Natural killer cell (primary cell): ENCODE results near the gene SPNS2. TPM values are rescaled to one million over a fixed set of nuclear protein-coding genes. Genes with fewer than 3 reads are reported as not detected.

ENCODE experiments used
- ATAC-seq, 3 donors: fragments of 150-1000 bp in 2 of 3; fragments of 200-7000 bp in 1 of 3; cut with Tn5 transposase; 1 replicate in 1 of 3; 2 replicates in 2 of 3; pipeline ENCODE4 v1.10.0; 2021; ENCODE audit warnings: mild to moderate bottlenecking in 2 of 3, moderate library complexity in 2 of 3
- DNase-seq, 2 donors: peaks; one replicate each; pipeline versions ENCODE4 v3.0.0 to v3.0.0-alpha.2; 2013 to 2021; ENCODE audit warnings: mixed read lengths in 1 of 2
- H3K27ac ChIP-seq: one replicate; pipeline ENCODE4 v1.5.1; 2013; ENCODE audit warnings: mild to moderate bottlenecking, low read length
- H3K27me3 ChIP-seq: one replicate; pipeline ENCODE4 v1.6.1; 2013; ENCODE audit warnings: low read length; ENCODE audit not compliant: control insufficient read depth, insufficient read depth
- H3K36me3 ChIP-seq: one replicate; pipeline ENCODE4 v1.6.1; 2013; ENCODE audit warnings: low read length; ENCODE audit not compliant: control insufficient read depth, insufficient read depth
- H3K4me1 ChIP-seq: one replicate; pipeline ENCODE4 v1.6.1; 2013; ENCODE audit warnings: low read length; ENCODE audit not compliant: control insufficient read depth, insufficient read depth
- H3K4me3 ChIP-seq: one replicate; pipeline ENCODE4 v1.5.1; 2013; ENCODE audit warnings: low read length
- H3K9me3 ChIP-seq: one replicate; pipeline ENCODE4 v1.6.1; 2013; ENCODE audit warnings: low read length; ENCODE audit not compliant: control insufficient read depth, insufficient read depth
- H3K27ac Mint-ChIP-seq, 2 donors: one replicate each; pipeline ENCODE4 v1.8.0; 2022; ENCODE audit warnings: mild to moderate bottlenecking in 2 of 2, mixed read lengths in 2 of 2, moderate library complexity in 1 of 2
- H3K27me3 Mint-ChIP-seq, 2 donors: one replicate each; pipeline ENCODE4 v1.8.0; 2022; ENCODE audit warnings: low read depth in 2 of 2, mixed read lengths in 2 of 2
- H3K36me3 Mint-ChIP-seq: one replicate; pipeline ENCODE4 v1.8.0; 2022; ENCODE audit warnings: mixed read lengths
- H3K4me1 Mint-ChIP-seq, 2 donors: one replicate each; pipeline ENCODE4 v1.8.0; 2022; ENCODE audit warnings: mixed read lengths in 2 of 2
- H3K4me3 Mint-ChIP-seq: one replicate; pipeline ENCODE4 v1.8.0; 2022; ENCODE audit warnings: mild to moderate bottlenecking, moderate library complexity, mixed read lengths
- H3K9me3 Mint-ChIP-seq, 2 donors: one replicate each; pipeline ENCODE4 v1.8.0; 2022; ENCODE audit warnings: mixed read lengths in 2 of 2
- WGBS: methylation state at CpG from one replicate; pipeline ENCODE4 v1.1.7; 2013; ENCODE audit warnings: missing lambda C conversion rate; ENCODE audit not compliant: insufficient coverage; 5-methylcytosine and 5-hydroxymethylcytosine counted together
- intact Hi-C: fragments of 100-400 bp; cut with micrococcal nuclease; formaldehyde crosslinking; loops from one replicate; pipeline ENCODE4 v1.14.2; 2022
- total RNA-seq, 4 donors: library from RNA; stranded (reverse); fragments of 120-200 nt in 1 of 4; gene quantifications; one replicate each; pipeline versions ENCODE4 v1.2.3 to v1.2.4, GENCODE V29; 2013 to 2022
- TF ChIP-seq, protein P1 (sequence below): fragments of 200-600 bp; IDR thresholded peaks from one replicate; pipeline ENCODE4 v1.8.0; 2022; ENCODE audit warnings: antibody characterized with exemption

The SPNS2 gene
- total RNA-seq, 3 donors from 2014 or later (not counting 1 experiment from before 2014, with no cell fraction given), result 0.28 to 0.93 (median 0.43) TPM

DNA sequence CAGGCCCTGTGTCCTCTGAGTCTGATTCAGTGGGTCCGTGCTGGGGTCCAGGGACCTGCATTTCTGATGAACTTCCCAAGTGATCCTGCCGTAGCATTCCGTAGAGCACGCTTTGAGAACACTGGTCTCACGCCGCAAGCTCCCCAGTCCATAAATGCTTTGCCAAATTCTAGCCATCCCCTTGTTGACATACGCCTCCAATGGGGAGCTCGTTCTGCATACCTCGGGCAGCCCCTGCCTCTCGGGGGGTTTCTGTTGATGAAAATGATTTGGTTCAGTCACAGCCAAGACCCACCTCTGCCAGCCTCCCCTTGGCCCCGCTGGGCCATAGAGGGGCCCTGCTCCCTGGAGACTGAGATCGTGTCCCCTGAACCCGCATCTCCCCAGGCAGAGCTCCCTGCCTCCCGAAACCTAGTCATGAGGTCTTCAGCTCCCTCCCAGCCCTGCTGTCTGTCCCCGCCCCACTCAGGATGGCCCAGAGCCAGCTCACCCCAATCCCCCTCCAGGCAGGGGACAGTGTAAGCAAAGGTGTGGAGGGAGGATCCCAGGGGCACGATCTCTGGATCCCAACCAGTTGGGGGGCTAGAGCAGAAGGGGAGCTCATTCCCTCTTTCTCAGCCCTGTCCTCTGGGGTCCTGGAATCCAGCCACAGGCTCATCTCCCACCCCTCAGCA lies 16.2 kb upstream of the SPNS2 start:
- DNase-seq, result no peak
- intact Hi-C loops, result no loop called here
- H3K36me3 Mint-ChIP-seq, result no peaks in the 10 kb centered on the region

DNA sequence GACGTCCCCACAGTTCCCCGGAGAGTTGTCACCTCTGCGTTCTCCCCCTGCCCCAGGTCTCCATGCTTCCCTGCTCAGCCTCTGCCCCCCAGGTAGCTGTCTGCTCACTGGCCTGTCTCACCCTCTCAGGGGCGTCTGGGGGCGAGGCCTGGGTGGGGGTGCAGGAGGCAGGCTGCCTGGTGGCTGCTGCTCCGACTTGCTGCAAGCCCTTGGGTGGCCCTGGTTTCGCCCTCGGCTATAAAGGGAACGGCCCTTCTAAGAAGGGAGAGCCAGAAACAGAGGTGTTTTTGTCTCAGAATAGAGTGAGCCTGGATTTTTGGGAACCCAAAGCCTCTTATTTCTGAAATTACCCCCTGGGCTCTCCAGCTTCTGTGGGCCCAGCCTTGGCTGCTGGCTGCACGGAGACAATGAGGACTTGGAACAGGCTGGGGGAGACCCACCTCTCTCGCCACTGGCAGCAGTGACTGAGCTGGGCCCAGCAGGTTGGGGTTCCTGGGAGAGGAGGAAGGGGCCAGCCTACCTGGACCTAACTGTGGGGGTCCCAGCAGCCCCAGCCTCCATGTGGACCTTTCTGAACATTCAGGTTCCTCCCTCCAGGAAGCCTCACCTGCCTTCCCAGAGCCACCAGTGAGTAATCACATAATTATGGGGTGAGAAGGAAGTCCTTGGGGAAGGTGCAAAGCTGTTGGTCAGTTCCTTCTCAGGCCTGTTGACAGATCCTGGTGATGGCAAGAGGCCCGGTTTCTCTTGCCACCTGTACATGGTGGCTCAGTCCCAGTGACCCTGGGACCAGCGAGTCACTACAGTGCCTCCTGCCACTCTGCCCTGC lies 15.5 kb upstream of the SPNS2 start:
- H3K9me3 ChIP-seq, result no peaks in the 10 kb centered on the region
- no peaks in the 10 kb centered on the region for H3K9me3 Mint-ChIP-seq
- intact Hi-C loops, result no loop called here
- WGBS, result 87% methylated on average over 13 of the region's 13 CpGs
- no peaks in the 10 kb centered on the region for H3K36me3 Mint-ChIP-seq
- DNase-seq (no peak), ATAC-seq (no peak)
- H3K27ac ChIP-seq, result no peak overlapping the region
- H3K4me1 Mint-ChIP-seq, result peaks cover 38 to 62% of the 10 kb centered on the region in 2 donors
- peak overlapping the region; percentile 31 for H3K4me3 Mint-ChIP-seq
- H3K27ac Mint-ChIP-seq, result peak overlapping the region in 1 of 2 donors; percentile 49
- peaks cover 63% of the 10 kb centered on the region for H3K4me1 ChIP-seq
- TF ChIP-seq, protein P1, sequence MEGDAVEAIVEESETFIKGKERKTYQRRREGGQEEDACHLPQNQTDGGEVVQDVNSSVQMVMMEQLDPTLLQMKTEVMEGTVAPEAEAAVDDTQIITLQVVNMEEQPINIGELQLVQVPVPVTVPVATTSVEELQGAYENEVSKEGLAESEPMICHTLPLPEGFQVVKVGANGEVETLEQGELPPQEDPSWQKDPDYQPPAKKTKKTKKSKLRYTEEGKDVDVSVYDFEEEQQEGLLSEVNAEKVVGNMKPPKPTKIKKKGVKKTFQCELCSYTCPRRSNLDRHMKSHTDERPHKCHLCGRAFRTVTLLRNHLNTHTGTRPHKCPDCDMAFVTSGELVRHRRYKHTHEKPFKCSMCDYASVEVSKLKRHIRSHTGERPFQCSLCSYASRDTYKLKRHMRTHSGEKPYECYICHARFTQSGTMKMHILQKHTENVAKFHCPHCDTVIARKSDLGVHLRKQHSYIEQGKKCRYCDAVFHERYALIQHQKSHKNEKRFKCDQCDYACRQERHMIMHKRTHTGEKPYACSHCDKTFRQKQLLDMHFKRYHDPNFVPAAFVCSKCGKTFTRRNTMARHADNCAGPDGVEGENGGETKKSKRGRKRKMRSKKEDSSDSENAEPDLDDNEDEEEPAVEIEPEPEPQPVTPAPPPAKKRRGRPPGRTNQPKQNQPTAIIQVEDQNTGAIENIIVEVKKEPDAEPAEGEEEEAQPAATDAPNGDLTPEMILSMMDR, result no peak
- no peak overlapping the region for H3K4me3 ChIP-seq
- no peaks in the 10 kb centered on the region for H3K27me3 Mint-ChIP-seq
- peaks cover 4% of the 10 kb centered on the region for H3K36me3 ChIP-seq
- H3K27me3 ChIP-seq, result no peaks in the 10 kb centered on the region

More for the DNA sequence above, 16.2 kb upstream of the SPNS2 start:
- H3K4me3 ChIP-seq, result no peak overlapping the region
- WGBS, result 94% methylated on average over 15 of the region's 16 CpGs
- peaks cover 63% of the 10 kb centered on the region for H3K4me1 ChIP-seq
- no peak for ATAC-seq
- Mint-ChIP-seq H3K9me3 (no peaks in the 10 kb centered on the region), H3K27ac (peak overlapping the region in 1 of 2 donors; percentile 49), H3K4me3 (no peak overlapping the region), H3K27me3 (no peaks in the 10 kb centered on the region), H3K4me1 (peaks cover 38 to 62% of the 10 kb centered on the region in 2 donors)
- TF ChIP-seq, protein P1, result no peak
- no peaks in the 10 kb centered on the region for H3K9me3 ChIP-seq
- no peak overlapping the region for H3K27ac ChIP-seq
- H3K27me3 ChIP-seq, result no peaks in the 10 kb centered on the region
- peaks cover 4% of the 10 kb centered on the region for H3K36me3 ChIP-seq

DNA sequence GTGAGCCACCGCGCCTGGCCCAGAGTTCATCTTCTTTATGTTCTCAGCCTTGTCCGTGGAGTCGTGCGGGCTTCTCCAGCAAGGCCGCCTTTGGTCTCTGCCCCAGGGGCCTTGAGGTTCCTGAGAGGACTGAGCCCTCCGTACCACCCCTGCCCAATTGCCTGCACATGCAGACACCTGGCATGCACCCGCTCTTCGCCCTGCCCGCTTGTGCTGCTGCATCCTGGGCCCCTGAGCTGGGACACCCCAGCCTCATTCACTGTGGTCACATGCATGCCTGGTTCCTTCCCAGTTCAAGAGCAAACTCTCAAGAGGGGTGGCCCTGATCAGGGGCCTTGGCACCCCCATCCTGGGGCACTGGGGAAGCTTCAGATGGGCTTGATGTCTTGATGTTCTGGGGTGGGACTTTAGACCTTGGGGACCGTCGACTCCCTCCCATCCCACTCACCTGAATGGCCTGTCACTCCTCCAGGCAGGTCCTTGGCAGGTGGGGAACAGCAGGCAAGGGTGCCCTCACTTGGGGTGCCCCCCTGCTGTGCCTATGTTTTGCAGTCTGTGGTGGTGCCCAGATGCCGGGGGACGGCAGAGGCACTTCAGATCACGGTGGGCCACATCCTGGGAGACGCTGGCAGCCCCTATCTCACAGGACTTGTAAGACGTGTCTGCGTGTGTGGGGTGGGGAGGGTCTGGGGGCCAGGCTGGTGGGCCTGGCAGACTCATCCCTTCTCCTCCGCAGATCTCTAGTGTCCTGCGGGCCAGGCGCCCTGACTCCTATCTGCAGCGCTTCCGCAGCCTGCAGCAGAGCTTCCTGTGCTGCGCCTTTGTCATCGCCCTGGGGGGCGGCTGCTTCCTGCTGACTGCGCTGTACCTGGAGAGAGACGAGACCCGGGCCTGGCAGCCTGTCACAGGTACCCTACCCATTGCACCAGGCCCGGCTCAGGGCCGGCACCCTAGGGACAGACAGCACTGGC lies 12.7 kb upstream of the SPNS2 start:
- no peaks in the 10 kb centered on the region for H3K27me3 ChIP-seq
- DNase-seq (peak in 1 of 2 donors; percentile 72), ATAC-seq (peak; percentile 74 to 92 (median 90))
- intact Hi-C loops, result no loop called here
- peak overlapping the region; percentile 19 for H3K27ac ChIP-seq
- Mint-ChIP-seq H3K27ac (peak overlapping the region; percentile 70 to 79), H3K4me1 (peaks cover 35 to 51% of the 10 kb centered on the region in 2 donors), H3K9me3 (no peaks in the 10 kb centered on the region), H3K36me3 (no peaks in the 10 kb centered on the region), H3K27me3 (no peaks in the 10 kb centered on the region), H3K4me3 (peak overlapping the region; percentile 87)
- peaks cover 52% of the 10 kb centered on the region for H3K4me1 ChIP-seq
- peak overlapping the region; percentile 45 for H3K4me3 ChIP-seq
- TF ChIP-seq, protein P1, result no peak
- H3K9me3 ChIP-seq, result no peaks in the 10 kb centered on the region
- WGBS, result 42% methylated on average over 31 of the region's 31 CpGs
- peaks cover 4% of the 10 kb centered on the region for H3K36me3 ChIP-seq
